KG1 (cell line): Measurements from ENCODE around the gene ACSM4.
"Not testable (repeated sequence)": the region's sequence is repeated elsewhere in the genome, so short reads cannot be mapped to it uniquely, and the experiment has no call there.

ENCODE experiments used
- DNase-seq: peaks from one replicate; lab custom pipeline; 2025; lab: John Stamatoyannopoulos, UW

ACSM4 gene

DNA sequence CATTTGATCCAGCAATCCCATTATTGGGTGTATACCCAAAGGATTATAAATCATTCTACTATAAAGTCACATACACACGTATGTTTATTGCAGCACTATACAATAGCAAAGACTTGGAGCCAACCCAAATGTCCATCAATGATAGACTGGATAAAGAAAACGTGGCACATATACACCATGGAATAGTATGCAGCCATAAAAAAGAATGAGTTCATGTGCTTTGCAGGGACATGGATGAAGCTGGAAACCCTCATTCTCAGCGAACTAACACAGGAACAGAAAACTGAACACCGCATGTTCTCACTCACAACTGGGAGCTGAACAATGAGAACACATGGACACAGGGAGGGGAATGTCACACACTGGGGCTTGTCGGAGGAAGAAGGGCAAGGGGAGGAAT, 33.9 kb downstream of the ACSM4 start:
- not testable (repeated sequence) for DNase-seq

DNA sequence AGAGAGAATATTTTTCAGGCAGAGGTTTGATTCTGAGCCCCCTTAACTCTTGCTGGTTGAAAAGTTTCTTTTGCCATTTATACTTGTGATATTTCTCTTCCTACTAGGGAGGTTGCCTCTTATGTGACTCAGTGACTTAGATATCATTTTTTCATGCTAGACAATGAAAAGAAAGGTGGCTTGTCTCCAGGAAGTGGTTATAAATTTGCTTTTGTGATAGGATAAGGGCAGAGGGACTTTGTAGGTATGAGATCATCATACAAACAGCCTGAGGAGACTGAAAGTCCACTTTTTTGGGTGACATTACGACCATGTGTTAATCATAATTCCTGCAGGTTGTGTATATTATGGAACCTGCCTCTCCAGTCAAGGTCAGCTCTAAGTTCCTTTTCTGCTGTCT, 35.8 kb downstream of the ACSM4 start:
- no peak for DNase-seq

DNA sequence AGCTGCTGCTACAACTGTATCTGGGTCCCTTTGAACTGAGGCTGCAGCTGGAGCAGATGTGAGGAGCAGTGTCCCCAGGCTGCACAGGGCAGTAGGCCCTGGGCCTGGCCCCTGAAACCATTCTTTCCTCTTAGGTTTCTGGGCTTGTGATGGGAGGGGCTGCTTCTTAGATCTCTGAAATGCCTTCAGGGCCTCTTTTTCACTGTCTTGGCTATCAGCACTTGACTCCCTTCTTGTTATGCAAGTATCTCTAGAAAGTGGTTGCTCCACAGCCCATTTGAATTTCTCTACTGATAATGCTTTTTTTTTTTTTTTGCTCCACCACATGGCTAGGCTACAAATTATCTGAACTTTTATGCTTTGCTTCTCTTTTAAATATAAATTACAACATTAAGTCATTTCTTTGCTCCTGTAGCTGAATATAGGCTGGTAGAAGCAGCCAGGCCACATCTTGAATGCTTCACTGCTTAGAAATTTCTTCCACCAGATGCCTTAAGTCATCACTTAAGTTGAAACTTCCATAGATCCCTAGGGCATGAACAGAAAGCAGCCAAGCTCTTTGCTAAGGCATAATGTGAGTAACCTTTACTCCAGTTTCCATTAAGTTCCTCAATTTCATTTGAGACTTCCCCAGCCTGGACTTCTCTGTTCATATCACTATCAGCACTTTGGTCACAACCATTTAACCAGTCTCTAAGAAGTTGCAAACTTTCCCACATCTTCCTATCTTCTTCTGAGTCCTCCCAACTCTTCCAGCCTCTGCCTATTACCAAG, 41.1 kb downstream of the ACSM4 start:
- no peak for DNase-seq

DNA sequence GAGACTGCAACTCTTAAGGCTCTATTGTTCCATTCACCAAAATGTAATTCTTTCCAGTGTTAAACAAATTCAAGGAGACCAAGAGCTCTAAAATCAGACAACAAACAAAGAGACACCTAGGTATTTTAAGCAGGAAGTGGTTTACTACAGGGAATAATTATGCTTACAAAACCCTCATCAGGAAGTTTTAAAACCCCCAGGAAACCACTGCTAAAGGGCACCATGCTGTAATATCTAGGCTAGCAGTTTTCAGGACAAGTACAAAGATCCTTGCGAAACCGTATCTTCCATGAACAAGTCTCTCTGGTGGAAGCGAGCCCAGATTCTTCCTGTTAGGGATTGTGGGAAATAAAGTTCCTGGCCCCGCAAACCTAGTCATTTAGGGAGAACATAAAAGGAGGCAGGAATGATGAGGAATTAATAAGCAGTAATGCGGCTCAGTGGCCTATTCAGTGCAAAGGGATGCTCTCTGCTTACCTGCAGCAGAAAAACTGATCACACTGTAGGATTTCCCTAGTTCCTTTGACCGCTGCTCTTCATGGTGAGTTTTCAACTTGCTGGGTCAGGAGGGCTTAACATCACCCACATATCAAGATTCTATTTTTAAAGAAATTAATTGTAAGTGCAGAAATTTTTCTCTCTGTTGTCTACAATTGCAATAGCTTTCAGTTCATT, 42.8 kb downstream of the ACSM4 start:
- DNase-seq = no peak

DNA sequence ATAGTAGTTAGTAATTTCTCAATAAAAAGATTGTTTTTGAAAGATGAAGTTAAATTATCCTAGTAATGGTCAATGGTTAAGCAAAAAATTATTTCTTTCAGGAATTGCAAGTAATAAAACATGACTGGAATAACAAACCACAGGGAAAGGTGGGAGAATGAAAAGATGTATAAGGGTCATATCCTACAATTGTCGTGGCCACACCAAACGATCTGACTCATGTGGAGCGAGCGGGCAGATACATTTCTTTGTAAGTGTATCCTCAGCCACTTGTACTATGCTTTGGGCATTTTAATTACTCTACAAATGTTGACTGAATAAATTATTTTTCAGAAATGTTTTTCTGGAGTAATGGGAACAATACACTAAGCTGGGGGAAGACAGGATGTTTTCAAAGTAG, 45.5 kb downstream of the ACSM4 start:
- DNase-seq = no peak

DNA sequence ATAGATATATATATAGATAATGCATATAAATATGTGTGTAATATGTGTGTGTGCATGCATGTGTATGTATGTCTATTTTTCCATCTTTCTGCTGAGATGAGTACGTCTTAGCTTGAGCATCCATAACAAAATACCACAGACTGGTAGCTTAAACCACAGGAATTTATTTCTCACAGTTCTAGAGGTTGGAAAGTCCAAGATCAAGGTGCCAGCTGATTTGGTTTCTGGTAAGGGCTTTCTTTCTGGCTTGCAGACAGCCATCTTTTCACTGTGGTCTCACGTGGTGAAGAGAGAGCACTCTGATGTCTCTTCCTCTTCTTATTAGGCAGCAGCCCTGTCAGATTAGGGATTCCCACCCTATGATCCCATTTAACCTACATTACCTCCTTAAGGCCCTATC, 47.3 kb downstream of the ACSM4 start:
- DNase-seq = no peak

DNA sequence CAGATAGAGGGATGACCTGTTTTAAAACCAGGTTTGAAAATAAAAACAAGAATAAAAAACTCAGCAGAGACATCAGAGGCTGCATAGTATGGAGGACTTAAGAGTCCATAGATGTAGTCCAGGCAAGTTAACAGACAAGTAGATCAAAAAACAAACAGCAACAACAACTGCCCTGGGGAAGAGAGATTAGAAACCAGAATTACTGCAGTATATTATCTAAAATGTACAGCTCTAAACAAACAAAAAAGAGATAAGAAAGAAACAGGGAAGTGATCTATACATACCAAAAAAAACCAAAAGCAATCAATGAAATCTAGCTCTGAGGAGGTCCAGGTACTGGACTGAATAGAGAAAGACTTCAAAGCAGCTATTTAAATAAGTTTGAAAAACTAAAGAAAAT, 48.8 kb downstream of the ACSM4 start:
- no peak for DNase-seq

DNA sequence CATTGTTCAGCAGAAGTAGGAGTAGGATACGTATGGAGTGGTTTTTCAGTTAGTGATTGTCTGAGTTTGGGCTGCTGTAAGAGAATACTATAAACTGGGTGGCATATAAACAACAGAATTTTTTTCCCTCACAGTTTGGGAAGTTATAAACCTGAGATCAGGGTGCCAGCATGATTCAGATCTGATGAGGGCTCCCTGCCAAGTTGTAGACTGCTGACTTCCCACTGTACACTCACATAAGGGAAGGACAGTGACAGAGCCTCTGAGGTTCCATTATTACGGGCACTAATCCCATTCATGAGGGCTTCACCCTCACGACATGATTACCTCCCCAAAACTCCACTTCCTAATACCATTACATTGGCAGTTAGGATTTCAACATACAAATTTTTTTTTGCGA, 50.7 kb downstream of the ACSM4 start:
- DNase-seq = no peak

DNA sequence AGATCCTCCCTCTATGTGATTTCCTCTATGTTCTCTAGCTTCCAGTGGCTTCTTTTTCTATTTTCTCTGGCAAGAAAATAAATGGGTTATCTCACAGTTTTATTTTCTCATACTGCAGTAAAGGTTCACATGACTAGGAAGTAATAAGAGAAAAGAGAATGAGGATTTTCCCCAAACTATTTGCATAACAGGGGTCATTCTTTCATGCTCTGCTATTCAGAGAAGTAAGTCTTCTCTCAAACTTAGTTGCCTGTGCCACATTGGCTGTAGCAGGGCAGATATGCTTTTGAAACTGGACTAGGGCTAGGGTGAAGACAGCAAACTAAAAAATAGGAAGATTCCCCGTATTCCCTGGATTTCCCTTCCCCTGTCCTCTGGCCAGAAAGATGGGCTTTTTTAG, 57.4 kb downstream of the ACSM4 start:
- no peak for DNase-seq

DNA sequence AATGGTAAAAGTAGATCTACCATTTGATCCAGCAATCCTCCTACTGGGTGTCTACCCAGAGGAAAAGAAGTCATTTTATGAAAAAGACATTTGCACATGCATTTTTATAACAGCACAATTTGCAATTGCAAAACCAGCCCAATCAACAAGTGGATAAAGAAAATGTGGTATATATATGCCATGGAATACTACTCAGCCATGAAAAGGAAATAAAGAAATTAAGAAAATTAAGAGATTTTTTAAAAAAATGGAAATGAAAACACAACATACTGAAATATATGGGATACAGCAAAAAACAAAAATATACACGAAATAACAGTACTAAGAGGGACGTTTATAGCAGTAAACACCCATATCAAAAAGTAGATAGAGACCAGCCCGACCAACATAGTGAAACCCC, 58.9 kb downstream of the ACSM4 start:
- no peak for DNase-seq

DNA sequence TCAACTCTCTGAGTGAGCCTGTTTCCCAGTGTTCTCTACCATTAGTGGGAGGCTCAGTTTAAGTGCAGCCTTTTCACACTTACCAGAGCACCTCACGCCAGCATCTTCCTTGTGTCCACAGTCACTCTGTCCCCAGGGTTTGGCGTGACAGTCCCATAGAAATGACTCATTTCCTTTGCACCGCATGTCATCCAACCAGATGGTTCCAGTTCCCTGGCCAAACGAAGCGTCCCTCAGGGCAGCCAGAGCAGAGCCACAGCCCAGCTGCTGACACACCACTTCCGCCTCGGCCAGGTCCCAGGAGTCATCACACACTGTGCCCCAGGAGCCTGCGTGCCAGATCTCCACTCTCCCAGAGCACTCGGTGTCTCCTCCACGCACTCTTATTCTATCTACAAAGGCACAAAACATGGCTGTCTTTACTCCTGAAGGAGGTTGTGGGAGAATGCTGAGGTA, 65.4 kb downstream of the ACSM4 start:
- no peak for DNase-seq

DNA sequence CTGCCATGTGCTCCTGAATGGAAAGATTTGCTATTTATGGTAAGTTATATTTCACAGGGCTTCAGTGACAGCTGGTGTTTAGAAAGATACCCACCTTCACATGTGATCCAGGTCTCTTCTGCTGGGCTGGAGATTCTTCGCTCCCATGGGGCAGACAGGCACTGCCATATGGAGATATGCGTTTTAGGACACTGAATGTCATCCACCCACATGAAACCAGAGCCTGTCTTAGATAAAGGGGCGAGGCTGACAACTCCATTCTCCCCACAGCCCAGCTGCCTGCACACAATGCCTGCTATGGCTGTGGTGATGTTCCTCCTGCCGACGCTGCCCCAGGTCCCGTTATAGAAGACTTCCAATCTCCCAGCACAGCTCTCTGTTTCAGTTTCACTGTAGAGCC, 69.4 kb downstream of the ACSM4 start:
- no peak for DNase-seq

DNA sequence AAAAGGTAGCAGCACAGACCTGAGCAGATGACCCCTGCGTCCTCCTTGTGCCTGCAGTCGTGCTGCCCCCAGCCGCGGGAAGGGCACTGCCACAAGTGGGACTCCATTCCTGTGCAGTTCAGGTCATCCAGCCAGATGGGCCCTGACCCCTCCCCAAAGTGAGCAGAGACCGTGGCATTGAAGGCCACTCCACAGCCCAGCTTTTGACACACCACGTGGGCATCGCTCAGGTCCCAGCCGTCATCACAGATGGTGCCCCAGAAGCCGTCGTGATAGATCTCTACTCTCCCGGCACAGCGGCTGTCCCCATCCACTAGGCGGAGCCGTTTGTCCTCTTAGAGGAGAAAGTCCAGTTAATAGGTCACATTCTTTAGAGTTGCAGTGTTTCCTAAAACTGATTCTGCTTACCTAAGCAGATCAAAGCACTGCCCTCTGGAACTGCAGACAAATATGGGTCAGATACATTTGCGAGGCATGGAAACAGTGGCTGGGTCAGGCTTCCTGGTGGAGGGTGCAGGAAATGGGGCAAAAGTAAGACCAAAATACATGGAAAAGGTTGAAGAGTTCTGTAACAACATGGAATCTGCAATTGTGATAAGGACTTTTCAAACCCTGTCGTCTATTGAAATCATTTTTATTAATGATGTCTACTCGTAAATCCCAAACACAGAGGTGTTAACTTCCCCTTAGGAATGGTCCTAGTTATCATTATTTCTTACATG, 70.7 kb downstream of the ACSM4 start:
- no peak for DNase-seq

DNA sequence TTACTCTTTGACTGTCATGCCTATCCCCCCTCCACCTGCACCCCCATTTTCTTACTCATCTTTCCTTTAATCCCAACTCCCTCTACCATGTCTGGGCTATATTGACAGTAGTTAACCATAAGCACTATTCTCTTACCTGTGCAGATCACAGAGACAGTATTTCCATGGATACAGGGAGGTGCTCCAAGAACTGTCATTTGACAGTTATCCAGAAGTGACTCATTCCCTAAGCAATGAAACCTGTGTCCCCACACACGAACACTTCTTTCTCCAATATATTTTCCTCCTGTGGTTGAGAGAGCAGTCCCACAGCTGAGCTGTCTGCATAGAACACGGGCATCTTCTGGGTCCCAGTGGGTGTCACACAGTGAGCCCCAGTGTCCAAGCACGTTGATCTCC, 71.3 kb downstream of the ACSM4 start:
- no peak for DNase-seq

DNA sequence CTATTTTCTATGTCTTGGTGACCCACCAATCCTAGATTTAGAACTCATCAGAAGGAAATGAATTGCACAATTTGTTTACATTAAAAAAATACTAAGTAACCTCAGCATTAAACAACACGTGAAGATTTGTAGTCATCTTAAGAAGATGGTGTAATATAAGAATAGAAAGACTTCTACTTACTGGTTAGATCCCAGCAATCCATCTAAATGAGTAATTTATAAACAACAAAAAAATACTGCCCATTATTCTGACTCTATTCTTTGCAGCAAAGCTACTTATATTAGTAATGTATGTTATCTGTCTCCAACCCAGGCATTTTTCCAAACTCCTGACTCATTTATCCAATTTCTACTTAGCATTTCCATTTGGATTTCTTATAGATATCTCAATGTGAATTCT, 72.3 kb downstream of the ACSM4 start:
- DNase-seq = no peak
